GM21723 (cell line): Measurements from ENCODE around the gene RIC3.
"Not testable (repeated sequence)": the region's sequence is repeated elsewhere in the genome, so short reads cannot be mapped to it uniquely, and the experiment has no call there.

ENCODE experiments used
- ATAC-seq: cut with Tn5 transposase; IDR thresholded peaks from one replicate; pipeline ENCODE4 v1.9.1; 2021; ENCODE audit warnings: mild to moderate bottlenecking, moderate library complexity; ENCODE audit not compliant: unreplicated experiment

The RIC3 gene

DNA sequence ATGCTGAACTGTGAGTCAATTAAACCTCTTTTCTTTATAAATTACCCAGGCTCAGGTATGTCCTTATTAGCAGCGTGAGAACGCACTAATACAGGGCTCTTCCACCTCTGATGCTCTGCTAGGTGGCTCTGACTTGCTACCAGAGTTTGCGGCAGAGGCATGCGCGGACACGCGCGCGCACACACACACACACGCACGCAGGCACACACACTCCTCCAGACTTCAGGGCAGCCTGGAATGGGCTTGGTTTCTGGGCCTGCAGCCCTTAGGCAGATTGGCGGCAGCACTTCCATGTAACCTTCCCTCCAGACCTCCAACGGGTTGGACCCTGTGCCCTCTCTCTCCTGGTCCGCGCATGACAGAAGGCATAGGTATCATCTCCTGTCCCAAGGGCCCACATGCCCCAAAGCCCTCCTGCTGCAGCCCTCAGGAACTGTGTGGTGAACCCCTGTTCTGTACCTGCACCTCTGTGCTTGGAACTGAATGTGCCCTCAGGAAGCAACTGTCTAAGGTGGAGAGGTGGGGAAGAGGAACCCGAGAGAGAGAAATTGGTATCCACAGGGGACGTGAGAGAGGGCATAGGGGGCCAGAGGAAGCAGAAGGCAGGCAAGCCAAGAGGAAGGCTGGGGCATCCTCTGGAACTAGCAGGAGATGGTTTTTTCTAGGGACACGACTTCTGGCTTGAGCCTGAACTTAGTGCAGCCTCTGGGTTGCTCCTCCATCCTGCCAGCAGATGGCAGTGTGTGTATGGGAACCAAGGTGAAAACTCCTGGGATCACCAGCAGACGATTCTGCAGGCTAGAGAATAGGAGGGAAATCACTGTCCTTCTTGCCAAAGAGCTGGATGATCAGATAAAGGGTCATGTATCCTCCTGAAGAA, 23.4 kb upstream of the RIC3 start:
- ATAC-seq, result peak; percentile 74

DNA sequence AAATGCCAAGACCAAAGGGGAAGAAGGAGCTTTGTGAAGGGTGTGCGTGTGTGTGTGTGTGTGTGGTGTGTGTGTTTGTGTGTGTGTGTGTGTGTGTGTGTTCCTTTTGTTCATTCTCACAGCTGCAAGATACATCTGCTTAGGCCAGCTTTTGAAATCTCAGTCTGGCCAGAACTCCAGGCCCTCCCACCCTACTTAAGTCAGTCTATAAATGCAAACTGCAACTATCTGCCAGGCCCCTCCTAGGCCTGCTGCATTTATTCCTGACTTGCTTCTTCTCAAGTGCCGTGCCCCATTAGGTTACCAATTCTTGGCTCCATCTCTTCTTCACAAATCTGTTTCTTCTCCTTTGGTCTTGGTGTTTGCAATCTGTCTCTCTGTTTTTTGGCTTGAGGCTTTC, 21.6 kb upstream of the RIC3 start:
- no peak for ATAC-seq

DNA sequence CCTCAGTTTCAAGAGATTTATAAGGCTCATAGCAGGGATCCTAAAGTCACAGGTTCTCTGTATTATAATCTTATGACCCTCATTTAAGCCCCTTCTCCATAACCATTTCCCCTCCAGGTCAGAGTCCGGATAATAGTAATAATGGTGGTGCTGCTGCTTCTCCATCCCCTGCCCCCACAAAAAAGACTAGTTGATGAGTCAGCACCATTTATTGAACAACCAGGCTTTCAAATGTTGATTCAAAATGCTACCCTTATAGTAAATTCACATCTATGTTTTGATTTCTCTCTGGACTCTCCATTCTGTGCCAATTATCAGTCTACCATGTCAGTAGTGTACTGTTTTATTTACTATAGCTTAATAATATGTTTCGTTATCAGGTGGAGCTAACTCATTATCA, 17.6 kb upstream of the RIC3 start:
- ATAC-seq, result no peak

DNA sequence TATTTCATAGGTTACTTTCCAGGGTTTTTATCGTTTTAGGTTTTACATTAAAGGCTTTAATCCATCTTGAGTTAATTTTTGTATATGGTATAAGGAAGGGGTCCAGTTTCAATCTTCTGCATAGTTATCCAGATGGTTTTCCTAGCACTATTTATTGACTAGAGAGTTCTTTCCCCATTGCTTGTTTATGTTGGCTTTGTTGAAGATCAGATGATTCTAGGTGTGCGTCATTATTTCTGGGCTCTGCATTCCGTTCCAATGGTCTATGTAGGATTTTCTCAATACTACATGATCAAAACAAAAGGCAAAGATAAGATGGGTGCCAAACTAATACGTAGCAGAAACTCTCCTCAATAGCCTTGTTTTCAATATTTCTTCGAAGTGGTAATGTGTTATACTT, 14.3 kb upstream of the RIC3 start:
- no peak for ATAC-seq

DNA sequence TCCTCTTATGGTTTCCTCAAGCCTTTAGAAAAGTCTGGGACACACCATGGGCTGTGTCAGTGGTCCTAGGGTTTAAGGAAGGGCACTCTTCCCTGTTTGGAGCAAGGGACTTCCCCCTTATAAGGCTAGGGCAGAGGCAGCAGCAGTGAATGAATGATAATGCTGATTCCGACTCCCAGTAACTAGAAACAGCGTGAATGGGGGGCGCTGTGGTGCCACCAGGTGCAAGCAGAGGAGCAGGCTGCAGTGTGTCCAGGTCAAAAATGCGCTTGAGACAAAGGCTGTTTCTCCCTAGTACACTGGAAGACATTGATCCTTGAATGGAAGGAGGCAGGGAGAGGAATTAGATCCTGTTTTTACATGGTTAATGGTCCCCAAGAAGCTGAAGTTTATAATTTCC, 11.6 kb upstream of the RIC3 start:
- no peak for ATAC-seq

DNA sequence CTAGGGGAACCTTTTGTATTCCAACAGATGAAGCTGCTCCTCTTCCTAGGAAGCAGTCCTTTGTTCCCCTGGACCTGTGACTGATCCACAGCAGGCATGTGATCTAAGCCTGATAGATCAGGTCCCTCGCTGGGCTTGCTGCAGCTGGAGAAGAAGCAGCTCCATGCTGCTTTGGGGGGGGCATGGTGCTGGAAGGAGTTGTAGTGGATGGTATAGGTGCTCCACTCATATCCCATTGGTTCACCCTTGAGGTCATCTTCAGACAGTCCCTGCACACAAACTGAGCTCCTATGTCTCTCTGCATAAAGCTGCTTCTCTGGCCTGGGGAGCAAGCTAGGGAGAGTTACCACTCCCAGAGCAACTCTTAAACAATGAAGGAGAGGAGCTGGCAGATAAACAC, 9.5 kb upstream of the RIC3 start:
- ATAC-seq, result no peak

DNA sequence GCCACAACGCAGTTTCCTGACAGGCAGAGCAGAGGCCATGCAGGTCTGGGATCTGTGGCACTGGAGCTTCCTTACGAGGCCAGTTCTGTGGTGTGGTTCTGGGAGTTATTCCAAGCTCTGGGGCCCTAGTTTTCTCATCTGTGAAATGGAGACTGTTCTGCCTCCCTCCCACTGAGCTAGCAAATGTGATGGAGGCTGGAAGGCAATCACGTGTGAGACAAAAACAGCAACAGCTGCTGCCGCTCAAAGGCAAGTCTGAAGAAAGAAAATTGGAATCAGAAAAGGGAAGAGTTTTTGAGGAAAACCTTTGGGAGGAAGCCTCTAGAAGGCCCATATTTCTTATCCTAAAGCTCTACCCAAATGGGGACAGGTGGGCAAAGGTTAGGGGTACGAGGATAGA, 8.3 kb upstream of the RIC3 start:
- no peak for ATAC-seq

DNA sequence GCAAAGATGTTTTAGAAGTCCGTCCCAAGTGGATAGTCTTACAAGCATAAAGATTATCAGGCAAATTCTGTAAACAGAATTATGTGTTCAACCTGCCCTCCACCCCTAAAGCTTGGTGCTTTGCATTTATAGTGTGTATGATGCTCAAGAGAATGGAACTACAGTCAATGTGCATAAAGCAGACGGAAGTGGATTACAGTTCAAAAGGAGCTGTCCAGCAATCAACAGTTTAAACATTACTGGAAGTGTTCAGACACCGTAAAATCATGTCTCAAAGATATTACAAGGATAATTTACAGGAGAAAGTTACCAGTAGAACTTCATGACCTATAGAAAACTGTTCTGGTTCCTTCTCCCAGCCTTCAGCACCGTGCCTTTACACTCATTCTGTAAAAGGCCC, 1.0 kb downstream of the RIC3 start:
- ATAC-seq, result no peak

DNA sequence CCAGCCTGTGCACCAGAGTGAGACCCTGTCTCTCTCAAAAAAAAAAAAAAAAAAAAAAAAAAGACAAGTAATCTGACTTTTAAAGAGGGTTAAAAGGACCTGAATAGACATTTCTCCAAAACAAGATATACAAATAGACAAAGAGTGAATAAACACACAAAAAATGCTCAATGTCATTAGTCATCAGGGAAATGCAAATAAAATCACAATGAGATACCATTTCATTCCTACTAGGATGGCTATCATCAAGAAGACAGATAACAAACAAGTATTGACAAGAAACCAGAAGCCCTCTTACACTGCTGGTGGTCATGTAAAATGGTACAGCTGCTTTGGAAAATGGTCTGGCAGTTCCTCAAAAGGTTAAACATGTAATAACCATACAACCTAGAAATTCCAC, 4.1 kb downstream of the RIC3 start:
- no peak for ATAC-seq

DNA sequence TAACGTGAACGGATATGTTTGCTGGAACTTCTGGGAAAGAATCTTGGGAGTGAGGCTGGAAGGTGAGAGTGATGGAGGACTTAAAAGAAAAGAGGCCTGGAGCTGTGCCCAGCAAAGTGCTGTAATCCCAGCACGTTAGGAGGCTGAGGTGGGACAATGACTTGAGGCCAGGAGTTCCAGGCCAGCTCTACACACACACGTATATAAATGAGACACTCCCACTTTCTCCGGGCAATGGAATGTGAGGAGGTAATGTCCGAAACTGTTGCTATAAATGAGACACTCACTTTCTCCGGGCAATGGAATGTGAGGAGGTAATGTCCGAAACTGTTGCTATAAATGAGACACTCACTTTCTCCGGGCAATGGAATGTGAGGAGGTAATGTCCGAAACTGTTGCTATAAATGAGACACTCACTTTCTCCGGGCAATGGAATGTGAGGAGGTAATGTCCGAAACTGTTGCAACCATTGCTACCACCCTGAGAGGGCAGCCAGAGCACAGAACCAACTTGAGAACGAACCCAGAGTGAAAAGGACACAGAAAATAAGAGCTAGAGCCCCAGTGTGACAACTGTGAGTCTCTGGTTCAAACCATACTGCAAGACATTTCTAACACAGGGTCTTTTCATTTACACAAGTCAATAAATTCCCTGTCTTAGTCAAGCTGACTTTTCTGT, 7.1 kb downstream of the RIC3 start:
- ATAC-seq, result not testable (repeated sequence)

DNA sequence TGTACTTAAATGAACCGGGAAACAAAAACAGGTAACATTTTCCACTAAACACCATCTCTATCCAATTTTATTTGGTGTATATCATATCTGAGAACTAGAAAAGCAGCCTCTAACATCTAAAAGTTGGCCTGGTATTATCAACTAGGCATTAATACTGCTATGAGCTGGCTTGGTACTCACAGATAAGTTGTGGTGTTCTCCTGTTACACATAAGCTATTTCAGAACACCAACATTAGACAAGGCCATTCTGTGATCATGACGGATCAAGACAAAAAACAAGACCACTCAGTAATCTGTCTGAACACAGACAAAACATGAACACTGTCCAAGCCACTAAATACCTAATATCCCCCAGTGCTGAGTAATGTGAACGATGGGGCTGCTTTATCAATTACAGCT, 11.9 kb downstream of the RIC3 start:
- no peak for ATAC-seq

DNA sequence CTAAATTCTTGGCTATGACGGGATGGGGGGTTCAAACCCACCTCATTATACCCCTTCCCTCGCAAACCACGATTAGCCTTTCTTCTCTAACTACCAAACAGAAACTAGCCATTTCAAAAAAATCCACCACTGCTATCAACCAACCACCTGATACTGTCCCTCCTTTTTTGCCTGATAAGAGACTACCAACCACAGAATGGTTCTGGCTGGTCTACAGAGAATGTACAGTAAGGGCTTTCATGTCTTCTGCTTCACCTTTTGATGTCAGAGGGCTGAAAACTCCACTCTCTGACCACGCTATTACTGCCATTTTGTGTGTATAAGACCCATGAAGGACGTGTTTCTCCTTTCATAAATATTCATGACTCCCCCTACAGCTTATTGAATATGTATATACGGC, 19.1 kb downstream of the RIC3 start:
- no peak for ATAC-seq

DNA sequence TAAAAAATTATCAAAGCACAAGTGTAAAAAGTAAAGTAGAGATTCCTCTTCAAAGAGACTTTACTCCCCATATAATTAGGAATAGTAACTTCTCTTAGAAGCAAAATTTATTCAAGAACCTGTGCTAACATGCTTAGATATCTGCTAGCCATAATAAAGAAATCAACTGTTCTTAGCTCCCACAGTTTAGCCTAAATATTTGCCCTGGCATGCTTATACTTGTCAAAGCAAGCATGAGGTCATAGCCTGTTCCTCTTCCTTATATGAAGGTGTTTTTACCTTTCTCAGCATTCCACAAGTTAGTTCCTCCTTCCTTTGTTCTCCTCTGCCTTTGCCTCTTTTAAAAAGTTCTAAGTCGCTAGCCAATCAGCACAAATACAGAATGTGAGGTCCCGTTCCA, 30.3 kb downstream of the RIC3 start:
- ATAC-seq, result no peak

DNA sequence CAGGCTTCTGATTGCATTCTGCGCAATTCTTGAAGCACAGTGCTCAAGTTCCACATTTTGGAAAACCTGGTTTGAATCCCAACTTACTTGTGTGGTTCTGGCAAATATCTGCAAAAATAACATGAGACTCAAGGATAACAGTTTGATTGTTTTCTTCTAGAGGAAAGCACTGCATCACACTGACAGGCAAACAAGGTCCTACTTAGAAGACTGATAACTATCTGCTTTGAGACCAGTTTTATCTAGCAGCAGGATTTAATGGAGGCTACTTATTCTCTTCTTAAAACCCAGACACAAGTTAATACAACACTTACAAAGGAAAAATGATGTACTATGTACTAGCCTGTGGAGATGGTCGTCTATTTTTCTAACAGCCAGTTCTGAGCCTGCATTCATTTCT, 41.4 kb downstream of the RIC3 start:
- ATAC-seq, result no peak

DNA sequence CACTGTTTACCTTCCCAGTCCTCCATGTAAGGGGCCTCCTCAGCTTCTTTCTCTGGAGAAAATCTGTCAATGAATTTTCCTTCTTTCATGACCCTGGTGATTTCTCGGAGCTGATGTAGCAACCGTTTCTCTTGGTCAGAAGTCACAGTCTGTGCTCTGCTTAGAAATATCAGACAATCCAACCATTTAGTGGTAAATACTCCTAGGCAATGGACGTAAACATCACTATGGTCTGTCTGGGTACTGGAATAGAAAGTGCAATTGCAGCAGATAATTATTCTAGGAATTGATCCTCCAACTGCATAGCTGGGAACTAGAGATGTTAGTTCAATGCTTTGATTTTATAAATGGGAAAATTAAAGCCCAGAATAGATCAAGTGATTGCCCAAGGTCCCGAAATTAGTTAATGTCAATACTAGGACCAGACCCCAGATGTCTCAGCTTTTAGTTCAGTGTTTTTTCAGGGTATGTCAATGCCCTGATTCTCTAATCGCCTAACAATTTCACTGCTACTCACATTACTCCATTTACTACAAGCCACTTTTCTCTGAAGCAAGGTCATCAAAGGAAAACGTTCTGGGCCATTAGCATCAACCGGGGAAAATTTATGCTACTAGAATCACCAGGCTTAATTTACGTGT, 42.1 kb downstream of the RIC3 start:
- ATAC-seq, result no peak

DNA sequence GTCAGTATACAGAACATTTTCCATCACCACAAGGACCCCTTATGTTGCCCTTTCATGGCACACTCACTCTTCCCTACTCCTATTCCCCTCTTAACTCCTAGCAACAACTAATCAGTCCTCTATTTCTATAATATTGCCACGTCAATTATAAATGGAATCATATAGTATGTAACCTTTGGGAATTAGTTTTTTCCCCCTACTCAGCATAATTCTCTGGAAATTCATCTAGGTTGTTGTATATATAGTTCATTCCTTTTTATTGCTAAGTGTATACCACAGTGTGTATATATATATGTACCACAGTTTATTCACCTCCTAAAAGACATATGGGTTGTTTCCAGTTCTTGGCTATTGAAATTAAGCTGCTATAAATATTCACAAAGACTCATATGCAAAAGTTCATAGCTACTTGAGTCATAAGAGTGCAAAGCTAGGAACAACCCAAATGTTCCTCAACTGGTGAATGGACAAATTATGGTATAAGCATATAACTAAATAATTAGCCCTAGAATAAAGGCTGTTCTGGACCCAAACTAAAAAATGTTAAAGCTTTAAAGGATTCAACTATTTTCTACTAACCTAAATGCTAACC, 46.6 kb downstream of the RIC3 start:
- ATAC-seq, result no peak

DNA sequence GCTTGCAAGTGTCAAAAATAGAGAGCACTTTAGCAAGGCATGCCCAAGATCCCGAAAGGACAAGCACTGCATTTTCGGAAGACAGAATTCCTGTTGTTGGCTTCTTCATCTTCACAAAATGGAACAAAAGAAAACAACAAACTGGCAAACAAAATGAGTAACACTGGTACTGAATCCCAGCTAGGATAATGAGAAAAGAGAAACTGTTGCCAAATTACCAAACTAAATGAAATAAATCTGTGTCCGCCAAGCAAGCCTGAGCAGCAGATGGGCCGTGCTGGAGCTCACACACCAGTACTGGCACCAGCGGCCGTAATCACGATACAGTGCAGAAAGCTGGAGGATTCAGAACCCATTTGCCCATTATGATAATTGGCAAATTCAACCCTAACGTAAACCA, 57.2 kb downstream of the RIC3 start:
- no peak for ATAC-seq

DNA sequence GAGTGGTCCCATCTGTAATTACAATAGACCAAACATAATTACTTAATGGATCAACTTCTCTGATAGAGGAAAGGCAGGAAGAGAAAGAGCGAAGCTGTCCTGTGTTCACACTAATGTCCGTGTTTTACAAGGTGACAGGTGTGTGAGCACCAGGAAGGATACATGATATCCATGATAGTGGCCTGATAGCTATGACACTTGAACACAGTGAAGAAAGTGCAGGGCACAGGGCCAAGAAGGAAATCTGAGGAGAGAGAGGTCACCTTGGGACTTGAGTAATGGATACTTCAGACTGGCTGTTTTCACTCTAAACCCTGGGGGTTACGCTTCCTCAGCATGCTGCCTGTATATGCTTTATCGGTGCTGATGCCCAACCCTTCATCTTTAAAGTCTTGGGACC, 58.4 kb downstream of the RIC3 start:
- no peak for ATAC-seq

DNA sequence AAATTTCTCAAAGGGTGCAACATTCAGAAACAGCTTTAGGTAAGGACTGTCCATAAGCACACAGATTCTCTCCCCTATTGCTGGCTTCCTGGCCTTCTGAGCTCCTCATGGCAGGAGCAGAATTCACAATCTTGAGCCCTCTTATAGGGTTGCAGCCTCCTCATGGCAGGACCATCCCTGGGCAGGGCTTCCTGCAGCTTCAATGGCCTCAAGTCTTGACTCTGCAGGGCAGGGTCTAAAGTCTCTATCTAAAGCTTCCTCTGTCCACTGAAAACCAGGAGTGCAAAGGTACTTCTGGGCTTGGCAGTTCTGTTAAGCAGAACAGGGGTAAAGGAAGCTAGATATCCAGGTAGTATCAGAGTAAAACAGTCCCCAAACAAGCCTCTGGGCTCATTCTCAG, 59.1 kb downstream of the RIC3 start:
- no peak for ATAC-seq

DNA sequence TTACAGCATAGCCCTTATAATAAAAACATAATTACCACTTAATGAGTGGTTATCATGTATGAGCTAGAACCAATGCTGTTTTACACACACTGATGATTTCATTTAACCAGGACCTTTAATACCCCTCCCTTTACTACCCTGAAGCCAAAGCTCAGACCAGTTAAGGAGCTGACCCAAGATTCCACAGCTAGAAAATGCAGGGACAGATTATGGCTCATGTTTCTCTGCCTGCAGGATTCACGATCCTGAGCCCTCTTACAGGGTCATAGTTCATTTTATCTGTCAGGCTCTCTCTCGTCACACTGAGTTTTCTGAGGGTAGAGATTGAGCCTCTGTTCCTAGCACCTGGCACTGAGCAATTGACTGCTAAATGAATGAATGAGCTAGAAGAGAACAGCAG, 60.4 kb downstream of the RIC3 start:
- ATAC-seq, result no peak

DNA sequence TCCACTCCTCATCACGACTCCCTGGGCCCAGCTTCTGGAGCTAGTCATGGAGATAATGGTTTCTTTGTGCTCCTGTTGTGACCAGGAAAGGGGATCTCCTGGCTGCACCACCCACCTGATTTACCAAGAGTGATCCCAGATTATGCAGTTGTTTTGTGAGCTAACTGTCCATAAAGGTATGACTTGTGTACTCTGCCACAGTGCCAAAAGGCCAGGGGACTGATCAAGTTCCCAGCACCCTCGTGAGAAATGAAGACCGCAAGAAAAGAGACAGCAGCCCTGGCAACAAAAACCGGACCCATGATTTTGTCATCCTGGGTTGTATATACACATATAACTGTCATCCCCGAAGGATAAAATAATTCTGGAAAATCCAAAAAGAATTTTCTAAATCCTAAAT, 61.2 kb downstream of the RIC3 start:
- no peak for ATAC-seq

DNA sequence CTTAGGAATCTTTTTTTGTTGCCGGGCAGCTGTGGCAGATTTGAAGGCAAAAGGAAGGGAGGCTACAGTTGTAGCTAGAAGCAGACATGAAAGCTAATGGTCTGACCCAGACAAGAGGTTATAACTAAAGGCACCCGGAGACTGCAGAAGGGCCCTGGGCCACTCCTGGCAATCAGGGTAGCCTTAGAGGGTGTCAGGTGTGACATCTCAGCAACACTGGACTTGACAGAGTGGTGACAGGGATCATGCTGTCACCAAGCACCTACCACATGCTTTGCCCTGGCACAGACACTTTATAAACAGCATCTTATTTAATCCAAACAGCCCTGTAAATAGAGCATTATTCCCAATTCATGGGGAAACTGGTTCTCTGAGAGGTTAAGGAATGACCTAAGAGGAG, 62.1 kb downstream of the RIC3 start:
- ATAC-seq, result no peak
